GM23248 (cell line): Measurements from ENCODE around the gene LRRC18.

Experiments
- EZH2 ChIP-seq: fragments of 200-600 bp; sonication (generic); IDR thresholded peaks from 2 replicates; pipeline ENCODE4 v1.6.1; 2018; ENCODE audit warnings: antibody characterized with exemption, mild to moderate bottlenecking; ENCODE audit not compliant: insufficient read depth, poor library complexity, severe bottlenecking
- EZH2phosphoT487 ChIP-seq: fragments of 200-600 bp; sonication (generic); IDR thresholded peaks from 2 replicates; pipeline ENCODE4 v1.6.1; 2018; ENCODE audit warnings: antibody characterized with exemption, moderate library complexity, mild to moderate bottlenecking, low read depth; ENCODE audit not compliant: insufficient read depth

DNA sequence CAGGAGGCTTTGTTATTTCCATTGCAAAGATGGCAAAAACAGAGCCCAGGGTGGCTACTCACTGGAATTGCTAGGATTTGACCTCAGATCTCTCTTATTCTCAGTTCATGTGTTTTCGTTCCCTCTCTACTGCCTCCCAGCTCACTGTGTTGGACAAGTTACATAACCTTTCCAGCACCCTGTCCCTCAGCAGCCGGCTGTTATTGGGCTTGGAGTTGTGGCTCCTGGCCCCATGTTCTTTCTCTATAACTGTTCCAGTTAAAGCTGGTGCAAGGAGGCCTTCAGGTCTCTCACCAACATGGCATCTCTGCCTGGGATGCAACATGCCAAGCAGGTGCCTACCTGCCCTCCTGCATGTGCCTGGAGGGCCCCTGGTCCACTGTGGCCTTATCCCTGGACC is 56.8 kb downstream of the LRRC18 start:
- TF ChIP-seq EZH2 = no peak
- no peak for TF ChIP-seq EZH2phosphoT487
